GM19238 (cell line): Measurements from ENCODE around the gene CYTH3.
A peak's percentile ranks its signal among the peaks of the same experiment; 100 is the strongest.
"Not testable (repeated sequence)": the region's sequence is repeated elsewhere in the genome, so short reads cannot be mapped to it uniquely, and the experiment has no call there.

Source experiments
- DNase-seq: peaks from one replicate; pipeline ENCODE4 v3.0.0; 2011; ENCODE audit warnings: low spot score; ENCODE audit not compliant: insufficient read length

The CYTH3 gene

GRCh38 chr7:6232534-6232933 lies 39.9 kb downstream of the CYTH3 start:
- no peak for DNase-seq

GRCh38 chr7:6232116-6232515 lies 40.3 kb downstream of the CYTH3 start:
- no peak for DNase-seq

GRCh38 chr7:6231184-6231583 lies 41.2 kb downstream of the CYTH3 start:
- DNase-seq = no peak

GRCh38 chr7:6229284-6229683 lies 43.1 kb downstream of the CYTH3 start:
- not testable (repeated sequence) for DNase-seq

- DNase-seq = peak; percentile 39
These were observed 43.8 kb downstream of the CYTH3 start for GRCh38 chr7:6228361-6229229.

- no peak for DNase-seq
These were observed 45.1 kb downstream of the CYTH3 start for GRCh38 chr7:6227294-6227846.

- DNase-seq = no peak
These were observed 46.1 kb downstream of the CYTH3 start for GRCh38 chr7:6226194-6226799.

- DNase-seq = not testable (repeated sequence)
These were observed 49.0 kb downstream of the CYTH3 start for GRCh38 chr7:6223411-6223810.

GRCh38 chr7:6223010-6223409 lies 49.4 kb downstream of the CYTH3 start:
- not testable (repeated sequence) for DNase-seq

GRCh38 chr7:6221340-6222319 lies 50.8 kb downstream of the CYTH3 start:
- no peak for DNase-seq

- no peak for DNase-seq
These were observed 54.1 kb downstream of the CYTH3 start for GRCh38 chr7:6218329-6218728.

GRCh38 chr7:6212008-6212407 lies 60.4 kb downstream of the CYTH3 start:
- no peak for DNase-seq

- no peak for DNase-seq
These were observed 61.6 kb downstream of the CYTH3 start for GRCh38 chr7:6210621-6211372.

GRCh38 chr7:6209340-6209739 lies 63.1 kb downstream of the CYTH3 start:
- DNase-seq = no peak

- DNase-seq = no peak
These were observed 63.7 kb downstream of the CYTH3 start for GRCh38 chr7:6208573-6209328.

GRCh38 chr7:6205971-6206660 lies 66.3 kb downstream of the CYTH3 start:
- DNase-seq = no peak

GRCh38 chr7:6203381-6203780 lies 69.0 kb downstream of the CYTH3 start:
- no peak for DNase-seq

GRCh38 chr7:6202117-6202516 lies 70.3 kb downstream of the CYTH3 start:
- no peak for DNase-seq

GRCh38 chr7:6200971-6201370 lies 71.5 kb downstream of the CYTH3 start:
- no peak for DNase-seq
